ENCODE data around the gene SLC30A9. TPM values are rescaled to one million over a fixed set of nuclear protein-coding genes. Genes with fewer than 3 reads are reported as not detected.

SLC30A9 gene
- total RNA-seq, 2 donors from 2014 or later = 66.9 to 78.0 TPM

- H3K36me3 ChIP-seq (ENCODE audit: control insufficient read depth, insufficient read depth, low read length) = no peaks in the 10 kb centered on the region
- Mint-ChIP-seq H3K27ac (no peak overlapping the region), H3K27me3 (ENCODE audit: insufficient read depth) (no peaks in the 10 kb centered on the region), H3K4me1 (no peaks in the 10 kb centered on the region), H3K4me3 (no peak overlapping the region), H3K9me3 (no peaks in the 10 kb centered on the region), H3K36me3 (ENCODE audit: low read depth) (no peaks in the 10 kb centered on the region)
- H3K27ac ChIP-seq (ENCODE audit: low read depth, low read length) = no peak overlapping the region
- no peak for TF ChIP-seq CTCF (conservative IDR thresholded peaks at IDR 0.05)
- H3K9me3 ChIP-seq (ENCODE audit: control insufficient read depth, low read length) = no peaks in the 10 kb centered on the region
- H3K4me1 ChIP-seq (ENCODE audit: control insufficient read depth, insufficient read depth, low read length) = no peaks in the 10 kb centered on the region
- H3K4me3 ChIP-seq (ENCODE audit: low read length) = no peak overlapping the region
- 83% methylated on average over 3 of the region's 3 CpGs; no CpG with 5 or more reads in 1 of the 2 experiments for WGBS, 2 experiments (ENCODE audit: insufficient coverage in 1 of 2, insufficient read length in 1 of 2)
- no peak for DNase-seq
- no peak overlapping the region for H3K9ac ChIP-seq (ENCODE audit: extremely low read depth, low read length, poor library complexity, severe bottlenecking)
- H3K27me3 ChIP-seq (ENCODE audit: control insufficient read depth, insufficient read depth, low read length, poor library complexity, severe bottlenecking) = no peaks in the 10 kb centered on the region
Measured at GRCh38 chr4:41977709-41978108, 12.6 kb upstream of the SLC30A9 start.

GRCh38 chr4:41981456-41981855, 8.9 kb upstream of the SLC30A9 start, which contains the start of gene DCAF4L1:
TSS of gene DCAF4L1 (plus strand) at chr4:41981756. CDS start at chr4:41981793, 37 bp downstream.
- Histone ChIP-seq H3K36me3 (ENCODE audit: control insufficient read depth, insufficient read depth, low read length) (no peaks in the 10 kb centered on the region), H3K9ac (ENCODE audit: extremely low read depth, low read length, poor library complexity, severe bottlenecking) (no peak within 1 kb of the TSS), H3K27me3 (ENCODE audit: control insufficient read depth, insufficient read depth, low read length, poor library complexity, severe bottlenecking) (no peaks in the 10 kb centered on the region), H3K4me1 (ENCODE audit: control insufficient read depth, insufficient read depth, low read length) (no peaks in the 10 kb centered on the region), H3K27ac (ENCODE audit: low read depth, low read length) (no peak within 1 kb of the TSS), H3K4me3 (ENCODE audit: low read length) (no peak within 1 kb of the TSS), H3K9me3 (ENCODE audit: control insufficient read depth, low read length) (no peaks in the 10 kb centered on the region)
- Mint-ChIP-seq H3K27ac (no peak within 1 kb of the TSS), H3K36me3 (ENCODE audit: low read depth) (no peaks in the 10 kb centered on the region), H3K4me3 (no peak within 1 kb of the TSS), H3K4me1 (no peaks in the 10 kb centered on the region), H3K9me3 (no peaks in the 10 kb centered on the region), H3K27me3 (ENCODE audit: insufficient read depth) (no peaks in the 10 kb centered on the region)
- WGBS, 2 experiments (ENCODE audit: insufficient coverage in 1 of 2, insufficient read length in 1 of 2) = 93 to 100% methylated on average over 7 to 12 of the region's 12 CpGs
- no peak for DNase-seq
- TF ChIP-seq CTCF (conservative IDR thresholded peaks at IDR 0.05) = no peak

- no peaks in the 10 kb centered on the region for H3K27me3 Mint-ChIP-seq (ENCODE audit: insufficient read depth)
- 91 to 97% methylated on average over 19 to 22 of the region's 22 CpGs for WGBS, 2 experiments (ENCODE audit: insufficient coverage in 1 of 2, insufficient read length in 1 of 2)
- Histone ChIP-seq H3K36me3 (ENCODE audit: control insufficient read depth, insufficient read depth, low read length) (no peaks in the 10 kb centered on the region), H3K9ac (ENCODE audit: extremely low read depth, low read length, poor library complexity, severe bottlenecking) (no peak overlapping the region), H3K27ac (ENCODE audit: low read depth, low read length) (no peak overlapping the region), H3K9me3 (ENCODE audit: control insufficient read depth, low read length) (no peaks in the 10 kb centered on the region), H3K27me3 (ENCODE audit: control insufficient read depth, insufficient read depth, low read length, poor library complexity, severe bottlenecking) (no peaks in the 10 kb centered on the region), H3K4me3 (ENCODE audit: low read length) (no peak overlapping the region), H3K4me1 (ENCODE audit: control insufficient read depth, insufficient read depth, low read length) (no peaks in the 10 kb centered on the region)
- no peak for TF ChIP-seq CTCF (conservative IDR thresholded peaks at IDR 0.05)
- H3K9me3 Mint-ChIP-seq = no peaks in the 10 kb centered on the region
- no peak overlapping the region for H3K27ac Mint-ChIP-seq
- DNase-seq = no peak
- no peaks in the 10 kb centered on the region for H3K36me3 Mint-ChIP-seq (ENCODE audit: low read depth)
- no peaks in the 10 kb centered on the region for H3K4me1 Mint-ChIP-seq
- H3K4me3 Mint-ChIP-seq = no peak overlapping the region
Measured at GRCh38 chr4:41982716-41983115, 7.6 kb upstream of the SLC30A9 start.
